Measurements from ENCODE around the gene STXBP6.

DNA sequence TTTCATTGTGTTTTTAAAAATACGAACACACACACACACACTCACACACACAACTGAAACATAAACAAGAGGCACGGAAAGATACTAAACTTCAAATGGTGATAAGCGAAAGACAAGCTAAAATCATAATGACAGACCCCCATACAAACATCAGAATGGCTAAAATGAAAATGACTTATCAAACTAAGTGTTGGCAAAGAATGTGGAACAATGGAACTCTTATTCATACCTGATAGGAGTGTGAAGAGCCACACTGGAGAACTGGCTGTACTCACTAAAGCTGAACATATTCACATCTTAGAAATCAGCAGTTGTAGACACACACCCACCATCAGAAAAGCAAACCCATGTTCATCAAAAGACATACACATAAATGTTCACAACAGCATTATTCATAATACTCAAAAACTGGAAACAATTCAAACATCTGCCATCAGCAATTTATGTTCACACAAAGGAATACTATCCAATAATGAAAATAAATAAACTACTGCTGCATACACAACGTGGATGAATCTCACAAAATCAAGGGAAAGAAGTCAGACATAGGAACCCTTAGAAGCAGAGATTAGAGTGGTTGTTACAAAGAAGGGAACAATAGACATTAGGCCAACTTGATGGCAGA lies 11.8 kb downstream of the STXBP6 start:
- no peak for TF ChIP-seq CTCF (IDR thresholded peaks at IDR 0.05)
- TF ChIP-seq, protein P1, sequence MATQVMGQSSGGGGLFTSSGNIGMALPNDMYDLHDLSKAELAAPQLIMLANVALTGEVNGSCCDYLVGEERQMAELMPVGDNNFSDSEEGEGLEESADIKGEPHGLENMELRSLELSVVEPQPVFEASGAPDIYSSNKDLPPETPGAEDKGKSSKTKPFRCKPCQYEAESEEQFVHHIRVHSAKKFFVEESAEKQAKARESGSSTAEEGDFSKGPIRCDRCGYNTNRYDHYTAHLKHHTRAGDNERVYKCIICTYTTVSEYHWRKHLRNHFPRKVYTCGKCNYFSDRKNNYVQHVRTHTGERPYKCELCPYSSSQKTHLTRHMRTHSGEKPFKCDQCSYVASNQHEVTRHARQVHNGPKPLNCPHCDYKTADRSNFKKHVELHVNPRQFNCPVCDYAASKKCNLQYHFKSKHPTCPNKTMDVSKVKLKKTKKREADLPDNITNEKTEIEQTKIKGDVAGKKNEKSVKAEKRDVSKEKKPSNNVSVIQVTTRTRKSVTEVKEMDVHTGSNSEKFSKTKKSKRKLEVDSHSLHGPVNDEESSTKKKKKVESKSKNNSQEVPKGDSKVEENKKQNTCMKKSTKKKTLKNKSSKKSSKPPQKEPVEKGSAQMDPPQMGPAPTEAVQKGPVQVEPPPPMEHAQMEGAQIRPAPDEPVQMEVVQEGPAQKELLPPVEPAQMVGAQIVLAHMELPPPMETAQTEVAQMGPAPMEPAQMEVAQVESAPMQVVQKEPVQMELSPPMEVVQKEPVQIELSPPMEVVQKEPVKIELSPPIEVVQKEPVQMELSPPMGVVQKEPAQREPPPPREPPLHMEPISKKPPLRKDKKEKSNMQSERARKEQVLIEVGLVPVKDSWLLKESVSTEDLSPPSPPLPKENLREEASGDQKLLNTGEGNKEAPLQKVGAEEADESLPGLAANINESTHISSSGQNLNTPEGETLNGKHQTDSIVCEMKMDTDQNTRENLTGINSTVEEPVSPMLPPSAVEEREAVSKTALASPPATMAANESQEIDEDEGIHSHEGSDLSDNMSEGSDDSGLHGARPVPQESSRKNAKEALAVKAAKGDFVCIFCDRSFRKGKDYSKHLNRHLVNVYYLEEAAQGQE (IDR thresholded peaks at IDR 0.05; ENCODE audit: insufficient read depth in 1 of 2, low read depth in 2 of 2, low read length in 1 of 2) = no peak
